ENCODE measurements around the gene SH3RF2. TPM values are rescaled to one million over a fixed set of nuclear protein-coding genes. Genes with fewer than 3 reads are reported as not detected.
A peak's percentile ranks its signal among the peaks of the same experiment; 100 is the strongest.

Gene SH3RF2
- total RNA-seq, 1 donor from 2014 or later, result 0.38 TPM

DNA sequence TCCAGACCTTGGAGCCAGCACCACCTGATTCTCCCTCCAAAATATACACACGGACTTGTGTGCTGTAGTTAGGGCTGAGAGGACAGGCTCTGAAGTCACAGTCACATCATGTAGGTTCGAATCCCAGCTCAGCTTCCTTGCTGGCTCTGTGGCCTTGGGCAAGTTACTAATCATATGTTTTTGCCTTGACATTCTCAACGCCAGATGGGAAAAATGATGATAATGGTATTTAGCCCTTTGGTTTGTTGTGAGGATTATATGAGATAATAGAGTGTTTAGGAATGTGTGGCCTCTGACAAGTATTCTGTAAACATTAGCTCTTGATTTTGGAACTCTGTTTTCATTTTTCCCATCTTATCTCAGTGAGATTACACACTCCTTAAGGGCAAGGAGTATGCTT, 96.5 kb downstream of the SH3RF2 start:
- H3K4me3 Mint-ChIP-seq (ENCODE audit: unreplicated experiment), result no peak overlapping the region
- no peak overlapping the region for H3K27ac Mint-ChIP-seq (ENCODE audit: unreplicated experiment)
- TF ChIP-seq, protein P1, sequence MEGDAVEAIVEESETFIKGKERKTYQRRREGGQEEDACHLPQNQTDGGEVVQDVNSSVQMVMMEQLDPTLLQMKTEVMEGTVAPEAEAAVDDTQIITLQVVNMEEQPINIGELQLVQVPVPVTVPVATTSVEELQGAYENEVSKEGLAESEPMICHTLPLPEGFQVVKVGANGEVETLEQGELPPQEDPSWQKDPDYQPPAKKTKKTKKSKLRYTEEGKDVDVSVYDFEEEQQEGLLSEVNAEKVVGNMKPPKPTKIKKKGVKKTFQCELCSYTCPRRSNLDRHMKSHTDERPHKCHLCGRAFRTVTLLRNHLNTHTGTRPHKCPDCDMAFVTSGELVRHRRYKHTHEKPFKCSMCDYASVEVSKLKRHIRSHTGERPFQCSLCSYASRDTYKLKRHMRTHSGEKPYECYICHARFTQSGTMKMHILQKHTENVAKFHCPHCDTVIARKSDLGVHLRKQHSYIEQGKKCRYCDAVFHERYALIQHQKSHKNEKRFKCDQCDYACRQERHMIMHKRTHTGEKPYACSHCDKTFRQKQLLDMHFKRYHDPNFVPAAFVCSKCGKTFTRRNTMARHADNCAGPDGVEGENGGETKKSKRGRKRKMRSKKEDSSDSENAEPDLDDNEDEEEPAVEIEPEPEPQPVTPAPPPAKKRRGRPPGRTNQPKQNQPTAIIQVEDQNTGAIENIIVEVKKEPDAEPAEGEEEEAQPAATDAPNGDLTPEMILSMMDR (IDR thresholded peaks at IDR 0.05), result no peak
- H3K4me1 Mint-ChIP-seq (ENCODE audit: unreplicated experiment), result peaks cover 2% of the 10 kb centered on the region
- DNase-seq (ENCODE audit: extremely low spot score, unreplicated experiment), result no peak
- H3K27me3 Mint-ChIP-seq (ENCODE audit: unreplicated experiment), result no peaks in the 10 kb centered on the region
- no peaks in the 10 kb centered on the region for H3K9me3 Mint-ChIP-seq (ENCODE audit: unreplicated experiment)
- no peaks in the 10 kb centered on the region for H3K36me3 Mint-ChIP-seq (ENCODE audit: unreplicated experiment)

DNA sequence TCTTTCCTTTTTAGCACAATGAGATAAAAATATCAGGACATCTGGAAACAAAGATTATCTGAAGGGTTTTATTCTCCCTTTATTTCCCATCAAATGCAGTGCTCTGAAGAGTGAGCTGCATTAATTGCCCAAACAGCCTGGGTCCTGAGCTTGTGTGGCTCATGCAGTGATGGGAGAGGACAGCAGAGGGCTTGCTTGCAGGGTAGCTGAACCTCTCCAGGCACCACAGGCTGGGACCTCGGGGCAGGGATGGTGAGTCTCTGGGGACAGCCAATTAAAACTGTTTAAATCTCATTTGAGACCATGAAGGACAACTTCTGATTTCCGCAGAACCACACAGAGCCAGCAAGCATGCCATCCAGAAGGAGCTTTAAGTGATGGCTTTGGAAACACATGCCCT, 97.7 kb downstream of the SH3RF2 start:
- H3K36me3 Mint-ChIP-seq (ENCODE audit: unreplicated experiment), result no peaks in the 10 kb centered on the region
- H3K4me1 Mint-ChIP-seq (ENCODE audit: unreplicated experiment), result peaks cover 2% of the 10 kb centered on the region
- no peaks in the 10 kb centered on the region for H3K9me3 Mint-ChIP-seq (ENCODE audit: unreplicated experiment)
- TF ChIP-seq, protein P1 (IDR thresholded peaks at IDR 0.05), result no peak
- no peaks in the 10 kb centered on the region for H3K27me3 Mint-ChIP-seq (ENCODE audit: unreplicated experiment)
- DNase-seq (ENCODE audit: extremely low spot score, unreplicated experiment), result no peak
- H3K4me3 Mint-ChIP-seq (ENCODE audit: unreplicated experiment), result no peak overlapping the region
- no peak overlapping the region for H3K27ac Mint-ChIP-seq (ENCODE audit: unreplicated experiment)

DNA sequence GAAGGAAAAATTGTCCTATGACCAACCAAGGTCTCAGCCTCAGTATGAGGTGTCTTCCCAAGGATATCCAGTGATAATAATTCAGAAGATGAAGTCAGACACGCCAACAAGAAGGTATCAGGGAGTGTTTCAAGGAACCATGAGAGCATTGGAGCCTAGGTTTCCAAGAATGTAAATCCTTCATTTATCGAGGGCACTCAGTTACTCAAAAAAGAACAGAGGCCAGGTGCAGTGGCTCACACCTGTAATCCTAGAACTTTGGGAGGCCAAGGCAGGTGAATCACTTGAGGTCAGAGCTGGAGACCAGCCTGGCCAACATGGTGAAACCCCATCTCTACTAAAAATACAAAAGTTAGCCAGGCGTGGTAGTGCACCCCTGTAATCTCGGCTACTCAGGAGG, 98.2 kb downstream of the SH3RF2 start:
- Mint-ChIP-seq H3K4me1 (ENCODE audit: unreplicated experiment) (peaks cover 2% of the 10 kb centered on the region), H3K9me3 (ENCODE audit: unreplicated experiment) (no peaks in the 10 kb centered on the region), H3K4me3 (ENCODE audit: unreplicated experiment) (no peak overlapping the region), H3K36me3 (ENCODE audit: unreplicated experiment) (no peaks in the 10 kb centered on the region), H3K27ac (ENCODE audit: unreplicated experiment) (no peak overlapping the region), H3K27me3 (ENCODE audit: unreplicated experiment) (no peaks in the 10 kb centered on the region)
- DNase-seq (ENCODE audit: extremely low spot score, unreplicated experiment), result no peak
- TF ChIP-seq, protein P1 (IDR thresholded peaks at IDR 0.05), result no peak

DNA sequence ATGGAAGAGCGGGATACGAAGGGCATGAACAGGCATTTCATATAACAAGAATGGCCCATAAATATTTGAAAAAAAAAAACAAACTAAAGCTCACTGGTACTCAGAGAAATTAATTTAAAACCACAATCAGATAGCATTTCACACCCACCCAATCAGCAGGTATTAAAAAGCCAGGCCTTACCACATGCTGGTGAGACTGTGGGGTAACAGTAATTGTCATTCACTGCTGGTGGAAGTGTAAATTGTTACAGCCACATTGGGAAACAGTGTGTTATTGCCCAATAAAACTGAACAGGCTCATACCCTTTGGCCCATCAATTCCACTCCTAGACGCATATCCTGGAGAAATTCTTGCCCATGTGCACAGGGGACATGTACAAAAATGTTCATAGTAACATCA, 103.0 kb downstream of the SH3RF2 start:
- Mint-ChIP-seq H3K9me3 (ENCODE audit: unreplicated experiment) (no peaks in the 10 kb centered on the region), H3K27ac (ENCODE audit: unreplicated experiment) (no peak overlapping the region), H3K36me3 (ENCODE audit: unreplicated experiment) (no peaks in the 10 kb centered on the region), H3K4me1 (ENCODE audit: unreplicated experiment) (peaks cover 10% of the 10 kb centered on the region), H3K4me3 (ENCODE audit: unreplicated experiment) (no peak overlapping the region), H3K27me3 (ENCODE audit: unreplicated experiment) (no peaks in the 10 kb centered on the region)
- no peak for DNase-seq (ENCODE audit: extremely low spot score, unreplicated experiment)
- TF ChIP-seq, protein P1 (IDR thresholded peaks at IDR 0.05), result no peak

DNA sequence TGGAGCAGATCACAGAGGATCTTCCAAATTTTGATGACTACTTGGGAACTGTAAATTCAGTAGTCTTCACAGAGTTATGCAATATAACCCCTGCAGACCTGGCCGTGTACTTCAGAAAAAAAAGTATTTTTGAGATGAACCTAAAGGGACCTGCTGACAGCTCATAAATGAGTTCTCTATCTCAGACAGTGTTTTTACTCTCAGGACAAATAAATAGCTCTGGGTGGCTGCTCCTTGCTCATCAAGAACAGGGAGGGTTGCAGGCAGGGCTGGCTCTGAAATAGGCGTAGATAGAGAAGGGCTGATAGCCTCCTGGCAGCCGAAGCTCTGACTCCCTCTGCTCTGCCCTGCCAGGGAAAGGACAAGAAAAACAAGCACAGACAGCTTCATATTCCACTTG, 104.1 kb downstream of the SH3RF2 start:
- TF ChIP-seq, protein P1 (IDR thresholded peaks at IDR 0.05), result no peak
- no peaks in the 10 kb centered on the region for H3K36me3 Mint-ChIP-seq (ENCODE audit: unreplicated experiment)
- DNase-seq (ENCODE audit: extremely low spot score, unreplicated experiment), result peak; percentile 48
- no peak overlapping the region for H3K4me3 Mint-ChIP-seq (ENCODE audit: unreplicated experiment)
- no peak overlapping the region for H3K27ac Mint-ChIP-seq (ENCODE audit: unreplicated experiment)
- H3K27me3 Mint-ChIP-seq (ENCODE audit: unreplicated experiment), result no peaks in the 10 kb centered on the region
- peaks cover 10% of the 10 kb centered on the region for H3K4me1 Mint-ChIP-seq (ENCODE audit: unreplicated experiment)
- H3K9me3 Mint-ChIP-seq (ENCODE audit: unreplicated experiment), result no peaks in the 10 kb centered on the region
